H1 (cell line): ENCODE data around the gene BPIFB2. TPM values are rescaled to one million over a fixed set of nuclear protein-coding genes. Genes with fewer than 3 reads are reported as not detected.

ENCODE experiments used
- CTCF ChIA-PET: fragments of 300-600 bp; sonication (Branson Sonifier 250); formaldehyde crosslinking; loops from one replicate; lab custom pipeline; 2021; ENCODE audit not compliant: partially characterized antibody; lab: Charles Lee
- POLR2A ChIA-PET: fragments of 300-600 bp; sonication (Branson Sonifier 250); formaldehyde crosslinking; loops from one replicate; lab custom pipeline; 2021; ENCODE audit warnings: inconsistent platforms; ENCODE audit not compliant: partially characterized antibody; lab: Charles Lee
- DNase-seq, 2 experiments: peaks; one replicate each; pipeline versions ENCODE4 v3.0.0 to v3.0.0-alpha.2; 2010 to 2022; ENCODE audit warnings: low spot score in 2 of 2, low read depth in 1 of 2, mixed read lengths in 1 of 2
- FAIRE-seq: peaks from 2 replicates; lab custom pipeline; 2011; peaks lifted over from hg19 to GRCh38; lab: Jason Lieb, UNC
- H2AFZ ChIP-seq: 2 replicates; pipeline ENCODE4 v1.8.1; 2012; ENCODE audit warnings: low read length, inconsistent platforms
- H2AK5ac ChIP-seq: 2 replicates; pipeline ENCODE4 v1.6.1; 2013; ENCODE audit warnings: low read depth, low read length
- H2BK120ac ChIP-seq: replicated peaks from 2 replicates; pipeline ENCODE3; 2013; ENCODE audit warnings: low read depth, low read length, inconsistent platforms
- H2BK12ac ChIP-seq: 2 replicates; pipeline ENCODE4 v1.6.1; 2013; ENCODE audit warnings: low read depth, low read length
- H2BK15ac ChIP-seq: 2 replicates; pipeline ENCODE4 v1.6.1; 2013; ENCODE audit warnings: low read length
- H2BK20ac ChIP-seq: 2 replicates; pipeline ENCODE4 v1.6.1; 2013; ENCODE audit warnings: low read length
- H2BK5ac ChIP-seq: 2 replicates; pipeline ENCODE4 v1.6.1; 2013; ENCODE audit warnings: low read depth, low read length
- H3K14ac ChIP-seq: 2 replicates; pipeline ENCODE4 v1.6.1; 2013; ENCODE audit warnings: inconsistent platforms; ENCODE audit not compliant: insufficient read length
- H3K18ac ChIP-seq: 2 replicates; pipeline ENCODE4 v1.6.1; 2013; ENCODE audit warnings: low read length; ENCODE audit errors: extremely low read depth
- H3K23ac ChIP-seq: 2 replicates; pipeline ENCODE4 v1.6.1; 2013; ENCODE audit warnings: inconsistent platforms; ENCODE audit not compliant: insufficient read length
- H3K23me2 ChIP-seq: 2 replicates; pipeline ENCODE4 v1.6.1; 2013; ENCODE audit warnings: low read depth, low read length
- H3K27ac ChIP-seq: 2 replicates; pipeline ENCODE4 v1.6.1; 2011; ENCODE audit warnings: low read depth, low read length, inconsistent platforms
- H3K27me3 ChIP-seq, 4 experiments: replicated peaks in 1 of 4; 1 replicate in 1 of 4; 2 replicates in 3 of 4; pipeline versions ENCODE4 v1.6.1 to v1.8.1; 2011 to 2013; ENCODE audit warnings: low read length in 3 of 4, mild to moderate bottlenecking in 3 of 4, inconsistent platforms in 2 of 4, mixed read lengths in 2 of 4, moderate library complexity in 1 of 4; ENCODE audit not compliant: control insufficient read depth in 3 of 4, insufficient read depth in 3 of 4; ENCODE audit errors: extremely low read depth in 1 of 4
- H3K36me3 ChIP-seq, 4 experiments: 2 replicates each; pipeline versions ENCODE4 v1.6.1 to v1.8.1; 2011 to 2013; ENCODE audit warnings: mild to moderate bottlenecking in 4 of 4, low read length in 3 of 4, moderate library complexity in 2 of 4, control low read depth in 1 of 4, inconsistent platforms in 1 of 4; ENCODE audit not compliant: insufficient read depth in 4 of 4, control insufficient read depth in 2 of 4
- H3K4ac ChIP-seq: replicated peaks from 2 replicates; pipeline ENCODE3; 2013; ENCODE audit warnings: low read length, low read depth, mixed read lengths, inconsistent platforms; ENCODE audit not compliant: insufficient read length
- H3K4me1 ChIP-seq, 4 experiments: replicated peaks in 1 of 4; 1 replicate in 1 of 4; 2 replicates in 3 of 4; pipeline versions ENCODE4 v1.6.1 to v1.8.1; 2011 to 2013; ENCODE audit warnings: low read length in 3 of 4, inconsistent platforms in 2 of 4, mixed read lengths in 1 of 4; ENCODE audit not compliant: insufficient read depth in 4 of 4, control insufficient read depth in 3 of 4
- H3K4me2 ChIP-seq, 2 experiments: 2 replicates each; pipeline versions ENCODE4 v1.6.1 to v1.8.1; 2011 to 2013; ENCODE audit warnings: low read depth in 2 of 2, low read length in 2 of 2, control low read depth in 1 of 2, inconsistent platforms in 1 of 2, mild to moderate bottlenecking in 1 of 2; ENCODE audit not compliant: insufficient read depth in 1 of 2
- H3K4me3 ChIP-seq, 4 experiments: fragments of 200-600, 300-600 bp in 1 of 4; sonication (generic), shearing (Covaris generic), sonication (Bioruptor Twin) in 1 of 4; 2 replicates each; pipeline versions ENCODE4 v1.5.1 to v1.8.1; 2011 to 2016; ENCODE audit warnings: low read length in 4 of 4, low read depth in 3 of 4, control low read depth in 2 of 4, inconsistent platforms in 2 of 4, mild to moderate bottlenecking in 2 of 4, mixed read lengths in 1 of 4, moderate library complexity in 1 of 4; ENCODE audit not compliant: insufficient read depth in 2 of 4; ENCODE audit errors: extremely low read depth in 1 of 4
- H3K56ac ChIP-seq: replicated peaks from 2 replicates; pipeline ENCODE3; 2013; ENCODE audit warnings: low read depth, mild to moderate bottlenecking, mixed read lengths, low read length, inconsistent platforms; ENCODE audit not compliant: insufficient read length
- H3K79me1 ChIP-seq: 2 replicates; pipeline ENCODE4 v1.6.1; 2013; ENCODE audit warnings: low read depth, low read length, control low read depth
- H3K79me2 ChIP-seq, 2 experiments: 2 replicates each; pipeline versions ENCODE4 v1.6.1 to v1.8.1; 2012 to 2013; ENCODE audit warnings: low read length in 2 of 2, mild to moderate bottlenecking in 2 of 2, inconsistent platforms in 1 of 2; ENCODE audit not compliant: insufficient read depth in 2 of 2, control insufficient read depth in 1 of 2
- H3K9ac ChIP-seq, 4 experiments: replicated peaks in 1 of 4; 1 replicate in 1 of 4; 2 replicates in 3 of 4; pipeline versions ENCODE4 v1.6.1 to v1.8.1; 2011 to 2013; ENCODE audit warnings: low read depth in 3 of 4, low read length in 3 of 4, control low read depth in 2 of 4, mild to moderate bottlenecking in 2 of 4, moderate library complexity in 2 of 4, inconsistent platforms in 1 of 4; ENCODE audit errors: extremely low read depth in 1 of 4
- H3K9me3 ChIP-seq, 2 experiments: 2 replicates each; pipeline versions ENCODE4 v1.6.1 to v1.8.1; 2012 to 2013; ENCODE audit warnings: mild to moderate bottlenecking in 2 of 2, moderate library complexity in 2 of 2, control low read depth in 1 of 2, inconsistent platforms in 1 of 2, low read depth in 1 of 2, low read length in 1 of 2, mixed read lengths in 1 of 2; ENCODE audit not compliant: insufficient read depth in 2 of 2
- H4K20me1 ChIP-seq, 2 experiments: replicated peaks in 1 of 2; 2 replicates each; pipeline versions ENCODE3 to v1.8.1; 2011 to 2013; ENCODE audit warnings: inconsistent platforms in 2 of 2, low read length in 2 of 2, mild to moderate bottlenecking in 1 of 2; ENCODE audit not compliant: insufficient read depth in 2 of 2, control insufficient read depth in 1 of 2
- H4K5ac ChIP-seq: 2 replicates; pipeline ENCODE4 v1.6.1; 2013; ENCODE audit warnings: low read length, low read depth, mixed read lengths, inconsistent platforms; ENCODE audit not compliant: insufficient read length
- H4K8ac ChIP-seq: 2 replicates; pipeline ENCODE4 v1.8.0; 2013; ENCODE audit warnings: mild to moderate bottlenecking, moderate library complexity, low read length, inconsistent platforms; ENCODE audit not compliant: insufficient read depth; ENCODE audit errors: extremely low read depth
- H4K91ac ChIP-seq: replicated peaks from 2 replicates; pipeline ENCODE3; 2013; ENCODE audit warnings: low read length, mixed read lengths, inconsistent platforms; ENCODE audit not compliant: insufficient read length
- ATF2 ChIP-seq: IDR thresholded peaks from 2 replicates; pipeline ENCODE4 v1.6.1; 2012; ENCODE audit warnings: low read length, inconsistent platforms
- CBX8 ChIP-seq: fragments of 300-800, 300-1000 bp; sonication (generic); IDR thresholded peaks from 2 replicates; pipeline ENCODE4 v1.7.1; 2016; ENCODE audit warnings: low read depth, low read length, borderline replicate concordance
- E2F6 ChIP-seq: IDR thresholded peaks from 2 replicates; pipeline ENCODE4 v1.6.1; 2012; ENCODE audit warnings: inconsistent platforms
- MAX ChIP-seq: IDR thresholded peaks from 2 replicates; pipeline ENCODE4 v1.6.1; 2012; ENCODE audit warnings: inconsistent platforms
- POLR2A ChIP-seq, 2 experiments: IDR thresholded peaks; 1 replicate in 1 of 2; 2 replicates in 1 of 2; pipeline ENCODE4 v1.6.1; 2011; ENCODE audit warnings: low read depth in 2 of 2, low read length in 2 of 2, mild to moderate bottlenecking in 2 of 2; ENCODE audit errors: control extremely low read depth in 1 of 2
- SAP30 ChIP-seq: fragments of 300-600 bp; sonication (generic); IDR thresholded peaks from 2 replicates; pipeline ENCODE4 v1.7.1; 2012; ENCODE audit warnings: low read length, moderate library complexity, mild to moderate bottlenecking, inconsistent platforms; ENCODE audit not compliant: insufficient read depth, insufficient replicate concordance
- SP1 ChIP-seq: IDR thresholded peaks from 2 replicates; pipeline ENCODE4 v1.6.1; 2011; ENCODE audit warnings: low read depth, low read length
- SRF ChIP-seq: IDR thresholded peaks from 2 replicates; pipeline ENCODE4 v1.6.1; 2011; ENCODE audit warnings: mild to moderate bottlenecking, low read depth, low read length, moderate library complexity
- USF2 ChIP-seq: IDR thresholded peaks from 2 replicates; pipeline ENCODE4 v1.6.1; 2011; ENCODE audit warnings: low read length, improper control_type of control experiment
- YY1 ChIP-seq: IDR thresholded peaks from 2 replicates; pipeline ENCODE4 v1.6.1; 2011; ENCODE audit warnings: low read depth, mild to moderate bottlenecking, low read length
- WGBS, 2 experiments: shearing (Covaris generic) in 1 of 2; methylation state at CpG; one replicate each; pipeline versions ENCODE4 v1.1.6 to v1.1.7; 2013 to 2015; ENCODE audit warnings: low lambda C conversion rate in 2 of 2, mixed read lengths in 2 of 2, inconsistent platforms in 1 of 2, low coverage in 1 of 2, missing lambda C conversion rate in 1 of 2; ENCODE audit not compliant: insufficient replicate concordance in 2 of 2, insufficient coverage in 1 of 2, insufficient read length in 1 of 2; ENCODE audit errors: extremely low coverage in 1 of 2, missing lambda C conversion rate in 1 of 2; 5-methylcytosine and 5-hydroxymethylcytosine counted together
- polyA plus RNA-seq, 7 experiments: library from polyadenylated mRNA; depleted of rRNA in 3 of 7; stranded (reverse) in 5 of 7; unstranded in 2 of 7; fragments of >200 nt in 5 of 7; fragments of 200-250 nt in 2 of 7; gene quantifications; 1 replicate in 5 of 7; 2 replicates in 1 of 7; 4 replicates in 1 of 7; pipeline versions ENCODE4 v1.2.1 to v1.2.3, GENCODE V29; 2011 to 2013; ENCODE audit warnings: missing spikeins in 2 of 7, mixed read lengths in 2 of 7
- total RNA-seq: library from RNA; stranded (reverse); fragmentation: NEBNext Ultra II Directional; extraction: Animal tissue kit (Norgen Biotek cat#: 25700); gene quantifications from 2 replicates; pipeline ENCODE4 v1.2.1, GENCODE V29; 2021

BPIFB2 gene
- total and polyA plus RNA-seq, 2 of the 8 experiments (the other 6 are each of a cell fraction or from before 2014, with no cell fraction given): not detected

- no peak overlapping the region for H2BK5ac ChIP-seq
- WGBS, 2 experiments: 79% methylated on average over 7 of the region's 7 CpGs; no CpG with 5 or more reads in 1 of the 2 experiments
- H3K4me3 ChIP-seq: no peak overlapping the region
- peak overlapping the region; percentile 30; the same call in 1 of the 2 replicates for H4K8ac ChIP-seq
- DNase-seq (no peak), FAIRE-seq (no peak)
- H4K20me1 ChIP-seq: peaks cover 0 to 5% of the 10 kb centered on the region in 2 experiments
- H3K23ac ChIP-seq: no peak overlapping the region
- H3K36me3 ChIP-seq: no peaks in the 10 kb centered on the region
- no peak overlapping the region for H3K56ac ChIP-seq
- H2AK5ac ChIP-seq: no peak overlapping the region
- H2BK15ac ChIP-seq: no peak overlapping the region
- H3K79me2 ChIP-seq: no peaks in the 10 kb centered on the region
- H3K4me2 ChIP-seq: no peak overlapping the region
- peaks cover 8% of the 10 kb centered on the region; the same call in 1 of the 2 replicates for H3K23me2 ChIP-seq
- H2AFZ ChIP-seq: no peak overlapping the region
- no peaks in the 10 kb centered on the region for H3K9me3 ChIP-seq
- H3K14ac ChIP-seq: no peak overlapping the region
- H2BK20ac ChIP-seq: no peak overlapping the region
- H4K91ac ChIP-seq: no peak overlapping the region
- no peak overlapping the region for H3K18ac ChIP-seq
- H3K79me1 ChIP-seq: no peaks in the 10 kb centered on the region
- POLR2A ChIA-PET: interaction anchor here (1.1 kb wide), 1 partner anchor 11 kb away, joined by 4 read pairs; no protein-coding TSS in a partner anchor
- H3K27ac ChIP-seq: no peak overlapping the region
- H2BK12ac ChIP-seq: no peak overlapping the region
- H3K9ac ChIP-seq: no peak overlapping the region
- CTCF ChIA-PET: interaction anchor here (0.6 to 2.2 kb wide), 6 partner anchors 13 to 107 kb away, joined by 3 to 6 read pairs (median 4); partner anchors contain the start of gene SUN5
- no peaks in the 10 kb centered on the region for H3K27me3 ChIP-seq
- H4K5ac ChIP-seq: no peak overlapping the region
- H3K4me1 ChIP-seq: no peaks in the 10 kb centered on the region
- H3K4ac ChIP-seq: no peak overlapping the region
- no peak overlapping the region for H2BK120ac ChIP-seq
- TF ChIP-seq POLR2A (IDR thresholded peaks at IDR 0.05; ENCODE audit: control extremely low read depth in 1 of 2, low read depth in 2 of 2, low read length in 2 of 2): no peak
- TF ChIP-seq SAP30: no peak
- no peak for TF ChIP-seq YY1
- TF ChIP-seq ATF2: no peak
- TF ChIP-seq E2F6: no peak
- no peak for TF ChIP-seq MAX
- TF ChIP-seq SRF: no peak
- TF ChIP-seq SP1: no peak
- no peak for TF ChIP-seq USF2
- no peak for TF ChIP-seq CBX8
These were observed 21.4 kb downstream of the BPIFB2 start for GRCh38 chr20:33028875-33029274.
